ENCODE data around the gene PCYT2. TPM values are rescaled to one million over a fixed set of nuclear protein-coding genes. Genes with fewer than 3 reads are reported as not detected.

Gene PCYT2
- total and polyA plus RNA-seq, 12 donors: 29.5 to 64.1 (median 47.7) TPM

GRCh38 chr17:81921996-81922565 is 10.9 kb upstream of the PCYT2 start:
- ATAC-seq (no peak), DNase-seq (no peak)
- Histone ChIP-seq H3K27me3 (no peaks in the 10 kb centered on the region), H3K4me3 (no peak overlapping the region), H3K27ac (peak overlapping the region in 1 of 10 donors; percentile 97), H3K4me1 (peaks cover 24 to 87% (median 56%) of the 10 kb centered on the region in 9 donors), H3K36me3 (peaks cover 0 to 42% (median 10%) of the 10 kb centered on the region in 9 donors), H3K9me3 (no peaks in the 10 kb centered on the region)
- intact Hi-C loops (cut with DNase I): loop anchor here in 1 of 10 donors (5.0 kb wide), 1 partner anchor 45 kb away; no protein-coding TSS in a partner anchor
- WGBS, 2 donors: 94 to 96% methylated on average over 23 of the region's 23 CpGs
- TF ChIP-seq, protein P1, sequence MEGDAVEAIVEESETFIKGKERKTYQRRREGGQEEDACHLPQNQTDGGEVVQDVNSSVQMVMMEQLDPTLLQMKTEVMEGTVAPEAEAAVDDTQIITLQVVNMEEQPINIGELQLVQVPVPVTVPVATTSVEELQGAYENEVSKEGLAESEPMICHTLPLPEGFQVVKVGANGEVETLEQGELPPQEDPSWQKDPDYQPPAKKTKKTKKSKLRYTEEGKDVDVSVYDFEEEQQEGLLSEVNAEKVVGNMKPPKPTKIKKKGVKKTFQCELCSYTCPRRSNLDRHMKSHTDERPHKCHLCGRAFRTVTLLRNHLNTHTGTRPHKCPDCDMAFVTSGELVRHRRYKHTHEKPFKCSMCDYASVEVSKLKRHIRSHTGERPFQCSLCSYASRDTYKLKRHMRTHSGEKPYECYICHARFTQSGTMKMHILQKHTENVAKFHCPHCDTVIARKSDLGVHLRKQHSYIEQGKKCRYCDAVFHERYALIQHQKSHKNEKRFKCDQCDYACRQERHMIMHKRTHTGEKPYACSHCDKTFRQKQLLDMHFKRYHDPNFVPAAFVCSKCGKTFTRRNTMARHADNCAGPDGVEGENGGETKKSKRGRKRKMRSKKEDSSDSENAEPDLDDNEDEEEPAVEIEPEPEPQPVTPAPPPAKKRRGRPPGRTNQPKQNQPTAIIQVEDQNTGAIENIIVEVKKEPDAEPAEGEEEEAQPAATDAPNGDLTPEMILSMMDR (IDR thresholded peaks at IDR 0.05): no peak

- intact Hi-C loops (cut with DNase I): loop anchor here in 1 of 10 donors (5.0 kb wide), 1 partner anchor 44 kb away; no protein-coding TSS in a partner anchor
- peaks cover 28 to 91% (median 59%) of the 10 kb centered on the region in 9 donors for H3K4me1 ChIP-seq
- WGBS, 2 donors: 82 to 87% methylated on average over 3 of the region's 3 CpGs
Measured at GRCh38 chr17:81921537-81921862, 10.3 kb upstream of the PCYT2 start.

DNA sequence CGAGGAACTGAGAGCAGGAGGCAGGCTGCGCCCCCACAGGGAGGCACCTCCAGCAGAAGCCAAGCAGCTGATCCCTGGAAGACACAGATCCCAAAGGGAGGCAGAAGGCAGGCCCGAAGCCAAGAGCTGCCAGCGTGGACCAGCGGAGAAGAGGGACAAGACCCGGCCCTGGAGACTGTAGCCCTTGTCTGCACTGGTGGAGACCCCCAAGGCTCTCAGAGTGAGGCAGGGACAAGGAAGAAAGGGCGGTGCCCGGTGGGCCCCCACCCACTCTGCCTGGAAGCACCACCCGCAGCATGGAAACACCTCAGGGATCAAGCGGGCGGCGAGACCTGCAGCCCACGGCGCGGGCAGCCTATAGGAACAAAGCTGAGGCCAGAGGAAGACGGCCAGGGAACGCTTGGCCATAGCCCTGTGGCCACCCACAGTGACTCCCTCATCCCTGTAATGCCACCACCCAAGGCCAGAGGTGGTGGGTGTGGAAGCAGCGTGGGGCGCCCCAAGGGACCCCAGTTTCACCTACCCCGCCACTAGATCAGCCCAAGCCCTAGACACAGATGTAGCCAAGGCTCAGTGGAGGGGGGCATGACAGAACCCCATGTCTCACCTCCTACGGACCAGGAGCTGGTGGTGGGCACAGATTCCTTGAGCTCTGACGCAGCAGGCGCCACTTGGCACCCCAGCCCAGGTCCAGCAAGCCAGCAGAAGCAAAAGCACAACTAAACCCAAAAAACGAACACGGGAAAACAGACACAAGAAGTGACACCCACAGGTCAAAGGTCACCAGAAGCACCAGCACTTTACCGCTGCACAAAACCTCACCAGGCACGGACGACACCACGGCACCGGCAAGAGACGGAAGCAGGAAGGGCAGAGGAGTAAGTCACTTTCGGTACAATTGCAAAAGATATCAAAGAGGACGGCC is 9.7 kb upstream of the PCYT2 start:
- Histone ChIP-seq H3K4me3 (no peak overlapping the region), H3K27me3 (no peaks in the 10 kb centered on the region), H3K27ac (peak overlapping the region in 1 of 10 donors; percentile 97), H3K9me3 (no peaks in the 10 kb centered on the region), H3K4me1 (peaks cover 24 to 91% (median 54%) of the 10 kb centered on the region in 9 donors), H3K36me3 (peaks cover 0 to 42% (median 10%) of the 10 kb centered on the region in 9 donors)
- TF ChIP-seq, protein P1 (IDR thresholded peaks at IDR 0.05): no peak
- intact Hi-C loops (cut with DNase I): loop anchor here in 1 of 10 donors (5.0 kb wide), 1 partner anchor 44 kb away; no protein-coding TSS in a partner anchor
- WGBS, 2 donors: 88 to 89% methylated on average over 33 of the region's 33 CpGs
- DNase-seq (no peak), ATAC-seq (no peak)

More at GRCh38 chr17:81921537-81921862, 10.3 kb upstream of the PCYT2 start:
- no peak overlapping the region for H3K4me3 ChIP-seq
- ATAC-seq (no peak), DNase-seq (no peak)
- TF ChIP-seq, protein P1 (IDR thresholded peaks at IDR 0.05): no peak
- H3K27ac ChIP-seq: peak overlapping the region in 1 of 10 donors; percentile 97
- H3K27me3 ChIP-seq: no peaks in the 10 kb centered on the region
- no peaks in the 10 kb centered on the region for H3K9me3 ChIP-seq
- H3K36me3 ChIP-seq: peaks cover 0 to 42% (median 10%) of the 10 kb centered on the region in 9 donors

DNA sequence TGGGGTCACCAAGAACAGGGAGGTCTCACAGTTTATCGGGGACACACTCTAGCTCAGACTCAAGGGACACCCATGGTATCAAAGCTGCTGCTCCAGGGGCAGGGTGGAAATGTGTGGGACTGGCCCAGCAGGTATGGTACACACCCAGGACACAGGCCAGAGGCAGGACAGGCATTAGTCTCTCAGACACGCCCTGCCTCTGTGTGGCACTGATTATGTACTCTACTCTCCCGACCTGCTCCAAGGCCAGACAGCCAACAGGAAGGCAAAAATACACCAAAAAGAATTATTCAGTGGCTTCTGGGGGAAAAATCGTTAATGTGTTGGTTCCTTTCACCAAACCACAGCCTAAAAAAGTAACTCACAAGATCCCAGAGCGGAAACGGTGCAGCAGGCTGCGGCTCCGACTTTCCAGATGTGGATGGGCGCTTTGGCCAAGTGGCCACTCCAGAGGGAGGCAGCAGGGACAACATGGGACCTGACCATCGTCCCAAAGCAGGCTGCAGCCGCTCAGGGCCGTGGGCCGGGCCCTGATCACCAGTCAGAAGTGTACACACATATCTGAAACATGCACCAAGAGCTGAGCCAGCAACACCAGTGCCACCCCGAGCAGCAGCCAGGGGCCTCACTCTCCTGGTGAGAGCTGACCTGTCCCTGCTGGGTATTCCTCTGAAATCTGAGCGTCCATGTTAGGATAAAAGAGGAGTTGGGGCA is 7.8 kb upstream of the PCYT2 start:
- H3K9me3 ChIP-seq: no peaks in the 10 kb centered on the region
- H3K27me3 ChIP-seq: no peaks in the 10 kb centered on the region
- no peak overlapping the region for H3K4me3 ChIP-seq
- ATAC-seq: no peak
- H3K36me3 ChIP-seq: peaks cover 0 to 60% (median 19%) of the 10 kb centered on the region in 9 donors
- TF ChIP-seq, protein P1 (IDR thresholded peaks at IDR 0.05): no peak
- H3K4me1 ChIP-seq: peaks cover 12 to 76% (median 37%) of the 10 kb centered on the region in 9 donors
- DNase-seq: no peak
- peak overlapping the region in 4 of 10 donors; percentile 23 to 72 (median 35) for H3K27ac ChIP-seq
- WGBS, 2 donors: 84 to 90% methylated on average over 15 of the region's 15 CpGs
- intact Hi-C loops (cut with DNase I): no loop called here

Measured in heart right ventricle (tissue), 16 donors.